ENCODE measurements around the gene SPEM3.
"Not testable (repeated sequence)": the region's sequence is repeated elsewhere in the genome, so short reads cannot be mapped to it uniquely, and the experiment has no call there.

The SPEM3 gene

GRCh38 chr17:7480089-7480384, 51.4 kb downstream of the SPEM3 start:
- DNase-seq (ENCODE audit: low read depth): no peak
- TF ChIP-seq CTCF (IDR thresholded peaks at IDR 0.05; ENCODE audit: low read depth, low read length, missing control alignments): no peak
- H3K4me3 ChIP-seq (ENCODE audit: low read depth, low read length): peak overlapping the region; percentile 80
- in situ Hi-C loops (cut with HindIII; ENCODE audit: low sequenced_read_pairs): no loop called here

GRCh38 chr17:7481275-7481674, 52.6 kb downstream of the SPEM3 start, which contains the start of gene SLC35G6:
TSS of gene SLC35G6 (plus strand) at chr17:7481446. CDS start at chr17:7481517, 71 bp downstream.
- in situ Hi-C loops (cut with HindIII; ENCODE audit: low sequenced_read_pairs); H3K4me3 ChIP-seq (ENCODE audit: low read depth, low read length); DNase-seq (ENCODE audit: low read depth): not testable (repeated sequence)

GRCh38 chr17:7481842-7482741, 53.4 kb downstream of the SPEM3 start:
- H3K4me3 ChIP-seq (ENCODE audit: low read depth, low read length); in situ Hi-C loops (cut with HindIII; ENCODE audit: low sequenced_read_pairs); DNase-seq (ENCODE audit: low read depth): not testable (repeated sequence)

Measured in astrocyte of the cerebellum (primary cell).